Muscle of back (tissue), 13 donors: ENCODE data around the gene ARRDC5. TPM values are rescaled to one million over a fixed set of nuclear protein-coding genes. Genes with fewer than 3 reads are reported as not detected.
"Not testable (repeated sequence)": the region's sequence is repeated elsewhere in the genome, so short reads cannot be mapped to it uniquely, and the experiment has no call there.

Experiments
- DNase-seq, 3 donors: peaks; one replicate each; pipeline versions ENCODE4 v3.0.0 to v3.0.0-alpha.2; 2013
- long read RNA-seq, 9 donors: transcript quantifications; one replicate each; lab custom pipeline, GENCODE V29; 2026
- polyA plus RNA-seq, 10 donors: library from polyadenylated mRNA; unstranded; fragments of 120-200 nt; gene quantifications; one replicate each; pipeline ENCODE4 v1.2.1, GENCODE V29; 2013; ENCODE audit not compliant: insufficient read length in 10 of 10

The ARRDC5 gene
- under 1 TPM in 3 of 10 donors, not detected in 7; 0.21 to 0.27 (median 0.24) TPM for polyA plus RNA-seq
- long read RNA-seq, donor 1, result 0 reads
- long read RNA-seq, donor 2, result 0 reads
- long read RNA-seq, donor 3, result 0 reads
- long read RNA-seq, donor 4, result 0 reads
- long read RNA-seq, donor 5, result 0 reads
- long read RNA-seq, donor 6, result 0 reads
- long read RNA-seq, donor 7, result 0 reads
- long read RNA-seq, donor 8, result 0 reads
- long read RNA-seq, donor 9, result 0 reads

DNA sequence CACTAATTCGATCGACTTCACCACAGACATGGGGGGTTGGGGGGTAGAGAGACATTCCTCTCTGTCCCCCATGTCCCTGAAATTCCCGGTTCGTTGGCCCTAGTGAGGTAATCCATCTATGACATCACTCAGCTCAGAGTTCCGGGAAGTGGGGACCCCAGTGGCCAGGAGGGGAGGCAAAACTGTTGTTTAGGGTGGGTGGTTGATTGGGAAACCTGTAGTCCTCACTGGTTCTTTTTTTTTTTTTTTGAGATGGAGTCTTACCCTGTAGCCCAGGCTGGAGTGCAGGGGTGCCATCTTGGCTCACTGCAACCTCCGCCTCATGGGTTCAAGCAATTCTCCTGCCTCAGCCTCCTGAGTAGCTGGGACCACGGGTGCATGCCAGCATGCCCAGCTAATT lies at the start of gene ARRDC5:
Gene ARRDC5, minus strand, starts transcription at position 101 of the 400 bp plus-strand sequence. Its CDS starts 71 bp downstream, at position 30.
- DNase-seq, result no peak

DNA sequence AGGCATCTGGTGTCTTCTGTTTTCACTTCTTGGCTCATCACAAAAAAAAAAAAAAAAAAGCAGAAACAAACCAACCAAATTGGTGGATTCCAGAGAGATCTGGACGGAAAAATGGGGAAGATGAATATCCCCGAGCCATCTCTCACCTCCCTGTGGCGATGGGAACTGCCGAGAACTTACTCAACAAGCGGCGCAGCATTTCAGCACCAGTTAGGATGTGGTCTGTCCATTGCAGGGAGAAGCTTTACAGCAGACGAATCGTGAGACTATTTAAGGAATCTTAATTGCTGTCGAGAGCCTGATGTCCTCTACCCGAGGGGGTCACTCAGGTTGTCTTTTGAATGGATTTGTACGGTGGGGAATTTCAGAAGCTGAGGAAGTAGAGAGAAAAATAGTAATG lies 49.0 kb upstream of the ARRDC5 start:
- no peak for DNase-seq

DNA sequence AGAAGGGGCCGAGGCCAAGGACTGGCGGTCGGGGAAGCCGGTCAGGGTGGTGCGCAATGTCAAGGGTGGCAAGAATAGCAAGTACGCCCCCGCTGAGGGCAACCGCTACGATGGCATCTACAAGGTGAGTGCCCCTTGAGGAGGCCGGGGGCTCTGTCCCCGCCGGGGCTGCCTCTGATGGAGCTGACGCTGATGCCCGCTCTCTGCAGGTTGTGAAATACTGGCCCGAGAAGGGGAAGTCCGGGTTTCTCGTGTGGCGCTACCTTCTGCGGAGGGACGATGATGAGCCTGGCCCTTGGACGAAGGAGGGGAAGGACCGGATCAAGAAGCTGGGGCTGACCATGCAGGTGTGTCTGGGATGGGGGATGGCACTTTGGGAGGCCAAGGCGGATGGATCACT lies 48.0 kb upstream of the ARRDC5 start:
- DNase-seq, result not testable (repeated sequence)

DNA sequence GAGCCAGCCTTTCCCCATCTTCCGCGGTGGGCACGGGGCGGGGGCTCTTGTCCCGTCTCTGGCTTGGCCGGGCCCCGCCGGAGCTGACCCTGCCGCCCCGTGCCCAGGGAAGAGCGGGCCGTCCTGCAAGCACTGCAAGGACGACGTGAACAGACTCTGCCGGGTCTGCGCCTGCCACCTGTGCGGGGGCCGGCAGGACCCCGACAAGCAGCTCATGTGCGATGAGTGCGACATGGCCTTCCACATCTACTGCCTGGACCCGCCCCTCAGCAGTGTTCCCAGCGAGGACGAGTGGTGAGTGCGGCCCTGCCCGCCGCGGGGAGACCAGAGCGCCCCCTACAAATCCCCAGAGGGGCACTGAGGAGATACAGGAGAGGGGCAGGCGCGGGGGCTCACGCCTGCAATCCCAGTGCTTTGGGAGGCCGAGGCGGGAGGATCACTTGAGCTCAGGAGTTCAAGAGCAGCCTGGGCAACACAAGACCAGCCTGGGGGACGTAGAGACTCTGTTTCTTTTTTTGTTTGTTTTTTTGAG lies 39.0 kb upstream of the ARRDC5 start:
- not testable (repeated sequence) for DNase-seq

DNA sequence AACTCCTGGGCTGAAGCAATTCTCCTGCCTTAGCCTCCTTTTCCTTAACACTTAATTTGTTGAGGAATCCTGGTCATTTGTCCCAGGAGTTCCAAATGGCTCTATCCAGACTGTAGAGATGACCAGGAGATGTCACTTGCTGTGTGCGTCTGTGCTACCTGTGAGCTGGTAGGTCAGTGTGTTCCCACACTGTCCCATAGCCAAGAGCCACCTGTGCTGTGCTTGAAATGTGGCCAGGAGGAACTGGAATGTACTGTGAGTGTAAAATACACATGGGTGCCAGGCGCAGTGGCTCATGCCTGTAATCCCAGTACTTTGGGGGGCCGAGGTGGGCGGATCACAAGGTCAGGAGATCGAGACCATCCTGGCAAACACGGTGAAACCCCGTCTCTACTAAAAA lies 36.8 kb upstream of the ARRDC5 start:
- DNase-seq, result no peak

DNA sequence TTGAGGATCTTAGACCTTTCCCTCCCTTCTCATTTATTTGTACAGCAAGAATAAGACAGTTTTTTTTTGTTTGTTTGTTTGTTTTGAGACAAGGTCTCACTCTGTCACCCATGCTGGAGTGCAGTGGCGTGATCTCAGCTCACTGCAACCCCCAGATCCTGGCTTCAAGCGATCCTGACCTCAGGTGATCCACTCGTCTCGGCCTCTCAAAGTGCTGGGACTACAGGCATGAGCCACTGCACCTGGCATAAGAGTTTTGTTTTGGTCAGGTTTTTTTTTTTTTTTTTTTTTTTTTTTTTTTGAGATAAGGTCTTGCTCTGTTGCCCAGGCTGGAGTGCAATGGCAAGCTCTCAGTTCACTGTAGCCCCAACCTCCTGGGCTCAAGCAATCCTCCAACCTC lies 35.8 kb upstream of the ARRDC5 start:
- not testable (repeated sequence) for DNase-seq

DNA sequence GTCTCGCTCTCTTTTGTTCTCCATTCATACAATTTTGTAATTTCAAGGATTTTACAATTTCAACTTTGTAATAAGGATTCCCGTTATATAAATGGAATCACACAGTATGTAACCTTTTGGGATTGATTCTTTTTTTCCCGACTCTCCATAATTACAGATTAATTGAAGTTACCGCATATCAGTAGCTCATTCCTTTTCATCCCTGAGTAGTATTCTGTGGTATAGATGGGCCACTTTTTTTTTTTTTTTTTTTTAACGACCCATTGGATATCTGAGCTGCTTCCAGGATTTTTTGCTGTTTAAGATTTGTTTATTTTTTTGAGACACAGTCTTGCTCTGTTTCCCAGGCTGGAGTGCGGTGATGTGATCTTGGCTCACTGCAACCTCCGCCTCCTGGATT lies 34.4 kb upstream of the ARRDC5 start:
- DNase-seq, result no peak

DNA sequence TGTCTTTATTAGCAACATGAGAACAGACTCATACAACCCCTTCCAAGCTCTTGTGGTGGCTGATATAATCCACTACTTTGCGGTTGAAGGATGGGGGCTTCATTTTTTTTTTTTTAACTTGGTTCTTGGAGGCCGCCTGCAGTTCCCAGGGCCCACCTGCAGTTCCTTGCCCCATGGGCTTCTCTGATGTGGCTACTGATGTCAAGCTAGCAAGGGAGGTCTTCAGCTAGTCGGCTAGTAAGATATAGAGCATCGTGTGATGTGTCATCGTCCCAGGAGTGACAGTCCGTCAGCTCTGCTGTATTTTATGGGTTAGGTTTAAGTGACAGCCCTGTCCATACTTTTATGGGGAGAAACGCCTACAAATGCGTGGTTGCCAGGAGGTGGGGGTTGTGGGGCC lies 32.7 kb upstream of the ARRDC5 start:
- no peak for DNase-seq

DNA sequence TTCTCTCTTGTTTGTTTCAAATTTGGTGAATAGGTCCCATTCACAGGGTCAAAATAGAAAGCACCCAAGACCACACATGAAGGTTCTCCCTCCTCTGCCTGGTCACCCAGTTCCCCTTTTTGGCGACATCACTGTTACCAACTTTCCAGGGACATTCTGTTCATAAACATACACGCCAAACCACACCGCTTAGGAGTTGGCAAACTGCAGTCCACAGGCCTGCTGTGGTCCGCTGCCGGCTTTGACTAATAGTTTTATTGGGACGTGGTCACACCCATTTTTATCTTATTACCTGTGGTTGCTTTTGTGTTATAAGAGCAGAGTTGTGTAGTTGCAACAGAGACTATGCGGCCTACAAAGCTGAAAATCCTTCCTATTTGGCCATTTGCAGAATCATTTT lies 30.8 kb upstream of the ARRDC5 start:
- no peak for DNase-seq

DNA sequence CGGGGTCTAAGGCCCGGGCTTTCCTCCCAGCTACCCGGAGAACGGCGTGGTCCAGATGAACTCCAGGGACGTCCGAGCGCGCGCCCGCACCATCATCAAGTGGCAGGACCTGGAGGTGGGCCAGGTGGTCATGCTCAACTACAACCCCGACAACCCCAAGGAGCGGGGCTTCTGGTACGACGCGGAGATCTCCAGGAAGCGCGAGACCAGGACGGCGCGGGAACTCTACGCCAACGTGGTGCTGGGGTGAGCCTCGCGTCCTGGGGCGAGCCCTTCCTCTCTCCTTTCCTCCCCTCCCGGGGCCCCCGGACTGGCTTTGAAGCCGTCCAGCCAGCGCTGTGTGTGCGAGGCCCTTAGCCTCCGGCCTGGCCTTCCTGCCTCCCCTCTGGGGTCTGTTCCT lies 30.0 kb upstream of the ARRDC5 start:
- DNase-seq, result no peak

DNA sequence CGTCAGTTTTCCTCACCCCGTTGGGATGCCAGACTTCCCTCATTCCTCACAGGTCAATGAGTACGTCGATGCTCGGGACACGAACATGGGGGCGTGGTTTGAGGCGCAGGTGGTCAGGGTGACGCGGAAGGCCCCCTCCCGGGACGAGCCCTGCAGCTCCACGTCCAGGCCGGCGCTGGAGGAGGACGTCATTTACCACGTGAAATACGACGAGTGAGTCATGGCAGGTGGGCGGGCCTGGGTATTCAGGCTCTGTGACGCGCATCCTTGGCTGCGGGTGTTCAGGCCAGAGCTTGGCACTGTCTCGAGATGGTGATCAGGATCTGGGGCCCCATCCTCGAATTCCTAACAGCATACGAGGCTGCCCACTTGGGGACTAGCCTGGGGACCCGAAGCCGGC lies 28.0 kb upstream of the ARRDC5 start:
- DNase-seq, result no peak

DNA sequence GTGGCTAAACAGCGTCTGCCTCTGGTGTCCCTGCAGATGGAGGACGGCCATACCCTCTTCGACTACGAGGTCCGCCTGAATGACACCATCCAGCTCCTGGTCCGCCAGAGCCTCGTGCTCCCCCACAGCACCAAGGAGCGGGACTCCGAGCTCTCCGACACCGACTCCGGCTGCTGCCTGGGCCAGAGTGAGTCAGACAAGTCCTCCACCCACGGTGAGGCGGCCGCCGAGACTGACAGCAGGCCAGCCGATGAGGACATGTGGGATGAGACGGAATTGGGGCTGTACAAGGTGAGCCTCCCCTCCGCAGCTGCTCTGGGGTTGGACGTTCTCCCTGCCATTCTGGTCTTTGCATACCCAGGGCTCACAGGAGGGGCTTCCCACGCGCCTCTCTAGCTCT lies 26.5 kb upstream of the ARRDC5 start:
- no peak for DNase-seq

DNA sequence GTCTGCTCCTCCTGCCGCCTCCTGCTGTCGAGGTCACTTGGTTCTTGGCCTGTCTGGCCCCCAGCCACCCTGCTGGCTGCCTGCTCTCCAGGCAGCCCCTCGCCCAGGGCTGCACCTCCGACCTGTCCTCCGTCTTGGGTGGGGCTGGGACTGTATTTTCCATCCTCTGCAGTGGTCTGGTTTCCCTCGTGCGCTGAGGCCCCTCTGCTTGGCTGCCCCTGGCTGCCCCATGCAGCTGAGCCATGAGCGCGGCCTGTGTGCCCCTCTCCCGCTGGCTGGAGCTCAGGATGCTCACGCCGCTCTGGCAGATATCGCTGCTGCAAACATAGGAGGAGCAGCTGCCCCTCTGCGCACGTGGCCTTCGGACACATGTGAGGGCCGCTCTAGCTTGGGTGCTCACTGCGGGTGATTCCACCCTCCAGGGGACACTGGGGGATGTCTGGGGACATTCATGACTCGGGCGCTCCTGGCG lies 20.6 kb upstream of the ARRDC5 start:
- DNase-seq, result no peak

DNA sequence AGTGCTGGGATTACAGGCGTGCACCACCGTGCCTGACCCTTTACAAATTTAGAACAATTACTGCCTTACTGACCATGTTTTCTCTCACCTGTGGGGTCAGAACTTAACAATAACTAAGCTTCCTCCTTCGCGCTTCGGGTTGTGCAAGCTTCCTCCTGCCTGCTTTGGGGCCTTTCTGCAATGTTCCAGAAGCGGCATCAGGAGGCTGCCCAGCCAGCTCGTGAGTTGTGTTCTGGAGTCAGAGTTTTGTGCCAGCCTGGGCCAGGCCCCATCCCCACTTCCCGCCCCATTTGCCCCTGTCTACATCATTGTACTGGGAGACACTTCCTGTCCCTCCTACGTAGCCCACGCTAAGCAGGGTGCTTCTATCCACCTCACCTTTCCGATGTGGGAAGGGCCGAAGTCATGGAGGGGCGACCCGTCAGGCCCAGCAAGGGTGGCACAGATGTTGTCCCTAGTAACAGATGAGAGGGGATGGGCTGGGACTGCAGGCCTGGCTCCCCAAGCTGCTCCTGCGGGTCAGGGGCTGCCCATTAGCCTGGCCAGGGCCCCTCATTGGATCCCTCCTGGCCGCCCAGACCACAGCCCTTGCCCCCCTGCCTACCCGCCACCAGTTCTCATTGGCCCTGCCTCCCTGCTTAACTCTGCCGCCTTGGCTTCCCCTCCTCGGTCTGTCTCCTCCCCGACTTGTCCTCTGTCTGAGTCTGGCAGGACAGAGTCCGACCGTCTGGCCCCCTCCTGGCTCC lies 20.0 kb upstream of the ARRDC5 start:
- no peak for DNase-seq

DNA sequence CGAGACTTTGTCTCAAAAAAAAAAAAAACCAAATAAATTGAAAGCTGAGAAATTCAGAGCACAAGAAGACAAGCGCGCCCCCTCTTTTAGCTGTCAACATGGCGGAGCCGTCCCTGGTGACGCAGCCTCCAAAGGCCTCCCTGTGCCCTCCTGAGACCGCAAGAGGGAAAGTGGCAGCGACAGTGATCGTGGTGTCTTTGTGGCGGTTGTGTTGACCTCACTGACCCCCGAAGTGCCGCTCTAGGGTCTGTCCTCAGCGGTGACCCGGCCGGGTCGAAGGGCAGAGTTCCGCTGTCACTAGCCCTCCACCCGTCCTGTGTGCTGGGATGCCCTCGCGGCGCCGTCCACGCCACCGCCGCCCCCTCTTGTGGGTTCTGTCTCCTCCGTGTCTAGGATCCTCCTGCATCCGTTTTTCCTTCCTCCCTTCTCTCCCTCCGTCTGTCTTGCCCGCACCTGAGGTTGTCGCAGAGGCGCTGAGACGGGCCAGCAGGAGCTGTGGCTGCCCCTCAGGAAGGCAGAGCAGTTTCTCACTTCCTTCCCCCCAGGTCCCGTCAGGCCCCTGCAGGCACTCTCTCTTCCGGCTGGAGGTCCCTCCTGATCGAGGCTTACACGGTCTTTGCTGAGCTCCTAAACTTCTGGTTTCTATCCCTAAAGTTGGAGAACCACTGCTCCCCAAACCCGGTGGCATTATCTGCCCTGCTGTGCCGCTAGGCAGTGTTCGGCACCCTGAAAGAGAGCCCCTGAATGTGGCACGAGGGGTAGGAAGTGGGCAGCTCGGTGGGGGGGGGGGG lies 13.8 kb upstream of the ARRDC5 start:
- DNase-seq, result peak in 1 of 3 donors; percentile 29

DNA sequence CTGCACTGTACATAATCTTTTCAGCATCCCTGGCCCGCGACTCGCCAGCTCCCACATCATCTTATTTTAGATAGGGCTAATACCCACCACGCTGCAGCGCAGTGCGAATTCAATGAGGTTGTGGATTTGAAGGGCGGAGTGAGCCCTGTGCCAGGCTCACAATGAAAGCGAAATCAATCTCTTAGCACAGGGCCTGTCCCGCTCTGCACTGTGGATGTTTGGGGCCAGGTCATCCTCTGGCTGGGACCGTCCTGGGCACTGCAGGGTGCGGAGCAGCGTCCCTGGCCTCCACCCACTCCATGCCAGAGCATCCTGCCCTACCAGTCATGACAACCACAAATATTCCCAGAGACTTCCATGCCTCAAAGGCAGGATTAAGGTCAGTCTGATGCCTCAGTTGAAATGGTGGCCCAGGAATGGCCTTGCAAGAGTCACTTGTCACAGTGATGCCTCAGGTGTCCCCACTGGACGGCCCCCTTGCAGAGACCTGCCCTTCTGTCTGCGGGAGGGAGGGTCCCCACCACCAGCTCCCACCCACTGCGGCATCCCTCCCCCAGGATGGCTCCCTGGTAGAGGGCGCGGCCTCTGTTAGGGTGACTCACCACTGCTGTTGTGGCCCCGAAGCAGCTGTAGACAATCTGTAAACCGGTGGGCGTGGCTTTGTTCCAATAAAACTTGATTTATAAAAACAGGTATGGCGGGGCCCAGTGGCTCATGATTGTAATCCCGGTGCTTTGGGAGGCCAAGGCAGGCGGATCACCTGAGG lies 12.2 kb upstream of the ARRDC5 start:
- peak in 1 of 3 donors; percentile 22 for DNase-seq

DNA sequence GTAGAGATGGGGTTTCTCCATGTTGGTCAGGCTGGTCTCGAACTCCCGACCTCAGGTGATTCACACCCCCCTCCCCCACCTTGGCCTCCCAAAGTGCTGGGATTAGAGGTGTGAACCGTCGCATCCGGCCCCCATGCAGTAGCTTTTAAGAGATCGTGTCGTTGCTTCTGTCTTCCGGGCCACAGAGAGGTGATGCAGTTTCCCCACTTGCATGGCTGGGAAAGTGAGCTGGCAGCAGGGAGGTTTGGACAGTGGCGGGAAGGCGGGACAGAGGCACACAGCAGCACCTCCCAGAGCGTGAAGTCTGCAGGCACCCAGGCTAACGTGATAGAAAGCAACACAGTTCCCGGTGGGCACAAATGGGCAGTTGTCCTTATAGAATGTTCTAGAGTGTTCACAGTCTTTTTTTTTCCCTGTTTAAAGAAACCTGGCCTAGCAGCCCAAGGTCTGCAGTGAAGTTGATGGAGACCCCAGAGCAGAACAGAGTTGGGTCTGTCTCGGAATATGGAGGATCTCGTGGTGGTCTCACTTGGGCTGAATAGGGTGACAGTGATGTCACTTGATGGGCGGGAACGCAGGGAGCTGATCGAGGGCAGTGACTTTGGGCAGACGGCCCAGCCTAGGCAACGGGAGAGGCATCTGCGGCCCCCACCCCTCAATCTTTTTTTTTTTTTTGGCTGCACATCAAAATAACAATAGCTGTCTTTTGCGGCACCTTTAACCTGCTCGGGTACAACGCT lies 11.5 kb upstream of the ARRDC5 start:
- no peak for DNase-seq

DNA sequence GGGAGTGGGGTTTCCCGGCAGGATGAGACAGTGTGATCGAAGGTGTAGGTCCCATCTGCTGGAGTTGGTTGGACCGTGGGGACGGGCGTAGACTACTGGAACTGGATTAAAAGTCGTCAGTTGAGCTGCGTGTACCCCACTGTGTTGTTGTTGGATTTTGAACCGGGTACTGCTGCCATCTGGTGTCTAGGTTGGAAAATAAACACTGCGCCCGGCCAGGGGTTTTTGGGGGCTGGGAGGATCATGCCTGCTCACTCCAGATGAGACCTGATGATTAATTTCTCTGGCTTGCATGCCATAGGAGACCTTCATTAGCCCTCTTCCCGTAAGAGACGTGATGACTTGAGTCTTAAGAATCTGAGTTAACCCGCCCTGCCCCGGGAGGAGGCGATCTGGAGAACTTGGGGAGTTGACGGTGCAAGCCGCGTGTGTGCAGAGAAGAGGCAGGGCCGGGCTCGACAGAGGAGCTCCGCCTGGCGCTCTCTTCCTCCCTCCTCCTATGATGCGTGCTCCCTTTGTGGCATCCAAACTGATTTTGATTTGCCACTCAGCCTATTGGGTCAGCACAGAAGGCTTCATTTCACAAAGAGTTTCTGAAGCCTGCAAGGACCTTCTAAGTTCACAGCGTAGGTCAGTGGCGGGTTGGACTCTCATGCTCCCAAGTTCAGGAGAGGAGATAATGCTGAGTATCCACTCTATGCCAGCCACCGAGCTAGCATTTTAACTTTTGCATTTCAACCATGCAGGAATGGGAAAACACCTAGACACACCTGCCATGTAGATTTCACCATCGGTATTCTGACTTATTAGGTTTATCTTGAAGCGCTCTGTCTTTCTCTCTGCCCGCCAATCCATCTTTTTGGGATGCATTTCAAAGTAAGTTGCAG lies 9.3 kb upstream of the ARRDC5 start:
- DNase-seq, result peak; percentile 68 to 98 (median 84)

DNA sequence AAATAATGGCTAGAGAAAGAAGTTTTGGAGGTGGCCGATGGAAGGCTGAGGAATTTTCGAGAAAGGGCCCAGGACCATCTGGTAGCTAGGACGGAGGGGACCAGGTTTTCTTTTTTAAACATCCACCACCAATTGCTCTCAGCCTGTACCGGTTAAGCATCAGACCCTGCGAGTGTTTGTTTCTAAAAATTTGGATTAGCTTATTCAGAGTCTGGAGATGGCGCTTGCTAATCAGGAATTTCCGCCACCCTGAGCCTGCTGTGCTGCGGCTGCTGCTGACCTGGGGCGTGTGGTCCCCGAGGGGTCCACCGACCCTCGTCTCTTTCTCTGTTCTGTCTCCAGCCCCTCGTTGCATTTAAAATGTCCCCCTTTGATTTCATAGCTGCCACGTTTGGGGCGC lies 8.6 kb upstream of the ARRDC5 start:
- no peak for DNase-seq
